Progenitor cell of endocrine pancreas (in vitro differentiated cells): ENCODE results near the gene C11orf58. TPM values are rescaled to one million over a fixed set of nuclear protein-coding genes. Genes with fewer than 3 reads are reported as not detected.
A peak's percentile ranks its signal among the peaks of the same experiment; 100 is the strongest.

Experiments
- DNase-seq: peaks from one replicate; pipeline ENCODE4 v3.0.0; 2021; ENCODE audit warnings: low spot score; ENCODE audit not compliant: unreplicated experiment
- H3K27ac Mint-ChIP-seq: 2 replicates; pipeline ENCODE4 v1.8.0; 2021; ENCODE audit warnings: mild to moderate bottlenecking, moderate library complexity, mixed read lengths
- H3K27me3 Mint-ChIP-seq: 2 replicates; pipeline ENCODE4 v1.8.0; 2021; ENCODE audit warnings: mixed read lengths
- H3K36me3 Mint-ChIP-seq: 2 replicates; pipeline ENCODE4 v1.8.0; 2022; ENCODE audit warnings: mixed read lengths; ENCODE audit not compliant: insufficient read depth
- H3K4me1 Mint-ChIP-seq: 2 replicates; pipeline ENCODE4 v1.8.0; 2021; ENCODE audit warnings: low read depth, mixed read lengths
- H3K4me3 Mint-ChIP-seq: 2 replicates; pipeline ENCODE4 v1.8.0; 2021; ENCODE audit warnings: low read depth, mild to moderate bottlenecking, moderate library complexity, mixed read lengths
- H3K9me3 Mint-ChIP-seq: 2 replicates; pipeline ENCODE4 v1.8.0; 2021; ENCODE audit warnings: low read depth, mixed read lengths
- total RNA-seq: library from RNA; stranded (reverse); gene quantifications from 2 replicates; pipeline ENCODE4 v1.2.1, GENCODE V29; 2021
- TF ChIP-seq, protein P1 (sequence below): fragments of 200-600 bp; sonication (generic); IDR thresholded peaks from one replicate; pipeline ENCODE4 v1.5.0; 2021; ENCODE audit warnings: antibody characterized with exemption, mild to moderate bottlenecking; ENCODE audit not compliant: unreplicated experiment

C11orf58 gene
- total RNA-seq, 1 donor from 2014 or later, result 162 TPM

DNA sequence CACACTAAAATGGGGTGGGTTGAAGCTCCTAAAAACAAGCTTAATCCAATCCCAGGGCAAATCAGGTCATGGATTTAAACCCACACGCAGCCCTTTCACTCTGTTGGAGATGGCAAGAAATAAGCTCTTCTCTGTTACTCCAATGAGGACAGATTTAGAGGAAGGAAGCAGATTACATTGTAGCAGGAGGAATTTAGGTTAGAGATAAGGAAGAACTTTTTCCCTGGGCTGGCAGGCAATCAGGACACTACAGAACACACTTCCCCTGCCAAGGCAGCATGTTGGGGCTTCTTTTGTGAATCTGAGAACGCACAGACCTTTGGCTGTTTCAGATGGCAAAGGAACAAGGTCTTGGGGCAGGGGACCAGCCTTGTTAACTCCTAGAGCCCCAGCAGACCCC is 46.2 kb downstream of the C11orf58 start:
- Mint-ChIP-seq H3K27ac (no peak overlapping the region), H3K27me3 (no peaks in the 10 kb centered on the region), H3K4me1 (peaks cover 25% of the 10 kb centered on the region), H3K36me3 (peaks cover 14% of the 10 kb centered on the region), H3K9me3 (no peaks in the 10 kb centered on the region), H3K4me3 (no peak overlapping the region)
- DNase-seq, result no peak
- TF ChIP-seq, protein P1, sequence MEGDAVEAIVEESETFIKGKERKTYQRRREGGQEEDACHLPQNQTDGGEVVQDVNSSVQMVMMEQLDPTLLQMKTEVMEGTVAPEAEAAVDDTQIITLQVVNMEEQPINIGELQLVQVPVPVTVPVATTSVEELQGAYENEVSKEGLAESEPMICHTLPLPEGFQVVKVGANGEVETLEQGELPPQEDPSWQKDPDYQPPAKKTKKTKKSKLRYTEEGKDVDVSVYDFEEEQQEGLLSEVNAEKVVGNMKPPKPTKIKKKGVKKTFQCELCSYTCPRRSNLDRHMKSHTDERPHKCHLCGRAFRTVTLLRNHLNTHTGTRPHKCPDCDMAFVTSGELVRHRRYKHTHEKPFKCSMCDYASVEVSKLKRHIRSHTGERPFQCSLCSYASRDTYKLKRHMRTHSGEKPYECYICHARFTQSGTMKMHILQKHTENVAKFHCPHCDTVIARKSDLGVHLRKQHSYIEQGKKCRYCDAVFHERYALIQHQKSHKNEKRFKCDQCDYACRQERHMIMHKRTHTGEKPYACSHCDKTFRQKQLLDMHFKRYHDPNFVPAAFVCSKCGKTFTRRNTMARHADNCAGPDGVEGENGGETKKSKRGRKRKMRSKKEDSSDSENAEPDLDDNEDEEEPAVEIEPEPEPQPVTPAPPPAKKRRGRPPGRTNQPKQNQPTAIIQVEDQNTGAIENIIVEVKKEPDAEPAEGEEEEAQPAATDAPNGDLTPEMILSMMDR, result no peak

DNA sequence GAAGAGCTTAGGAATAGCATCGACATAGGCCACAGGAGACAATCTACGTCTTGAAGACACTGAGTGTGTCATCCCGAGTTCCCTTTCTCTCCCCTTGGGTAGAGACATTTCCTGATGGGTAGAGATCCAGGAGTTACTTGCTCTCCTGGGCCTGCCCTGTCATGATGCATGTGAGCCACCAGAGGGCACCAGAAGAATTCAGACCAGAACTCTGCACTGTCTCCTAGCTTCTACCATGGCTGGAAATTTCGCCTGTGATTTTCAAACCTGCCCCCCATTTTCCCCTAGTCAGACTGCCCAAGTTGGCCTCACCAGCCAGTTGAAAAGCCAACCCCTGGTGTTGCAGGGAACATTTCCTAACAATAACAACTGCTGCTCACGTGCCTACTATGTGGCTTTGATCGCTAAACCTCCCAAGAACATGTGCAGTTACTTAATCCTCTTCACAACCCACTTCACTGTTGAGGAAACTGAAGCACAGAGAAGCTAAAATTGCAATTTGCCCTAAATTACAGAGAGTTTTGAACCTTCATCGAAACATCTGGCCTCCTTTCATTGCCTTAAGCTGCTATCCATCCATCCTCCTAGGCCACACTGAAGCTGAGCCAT is 47.2 kb downstream of the C11orf58 start:
- Mint-ChIP-seq H3K9me3 (no peaks in the 10 kb centered on the region), H3K36me3 (peaks cover 18% of the 10 kb centered on the region), H3K27me3 (no peaks in the 10 kb centered on the region), H3K27ac (no peak overlapping the region), H3K4me3 (no peak overlapping the region), H3K4me1 (peaks cover 25% of the 10 kb centered on the region)
- TF ChIP-seq, protein P1, result peak; percentile 78
- peak; percentile 56 for DNase-seq

DNA sequence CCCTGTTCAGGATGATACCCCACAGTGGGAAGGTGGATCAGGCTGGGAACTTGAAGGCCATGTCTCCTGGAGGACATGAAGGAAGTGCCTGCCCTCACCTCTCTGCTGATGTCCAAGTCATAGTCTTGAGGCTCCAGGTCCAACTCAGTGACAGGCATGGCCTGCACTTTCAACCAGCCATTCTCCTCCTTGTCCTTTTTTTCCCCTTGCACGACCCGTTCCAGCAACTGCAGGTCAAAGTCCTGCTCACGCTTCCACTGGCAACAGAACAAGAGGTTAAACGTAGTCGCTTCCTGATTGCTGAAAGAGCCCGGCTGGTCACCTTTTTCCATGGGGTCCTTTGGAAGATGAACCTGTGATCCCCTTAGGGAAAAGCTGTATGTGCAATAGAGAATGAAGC is 47.7 kb downstream of the C11orf58 start:
- Mint-ChIP-seq H3K27me3 (no peaks in the 10 kb centered on the region), H3K4me3 (no peak overlapping the region), H3K4me1 (peaks cover 25% of the 10 kb centered on the region), H3K36me3 (peaks cover 16% of the 10 kb centered on the region), H3K9me3 (no peaks in the 10 kb centered on the region), H3K27ac (no peak overlapping the region)
- TF ChIP-seq, protein P1, result no peak
- no peak for DNase-seq

DNA sequence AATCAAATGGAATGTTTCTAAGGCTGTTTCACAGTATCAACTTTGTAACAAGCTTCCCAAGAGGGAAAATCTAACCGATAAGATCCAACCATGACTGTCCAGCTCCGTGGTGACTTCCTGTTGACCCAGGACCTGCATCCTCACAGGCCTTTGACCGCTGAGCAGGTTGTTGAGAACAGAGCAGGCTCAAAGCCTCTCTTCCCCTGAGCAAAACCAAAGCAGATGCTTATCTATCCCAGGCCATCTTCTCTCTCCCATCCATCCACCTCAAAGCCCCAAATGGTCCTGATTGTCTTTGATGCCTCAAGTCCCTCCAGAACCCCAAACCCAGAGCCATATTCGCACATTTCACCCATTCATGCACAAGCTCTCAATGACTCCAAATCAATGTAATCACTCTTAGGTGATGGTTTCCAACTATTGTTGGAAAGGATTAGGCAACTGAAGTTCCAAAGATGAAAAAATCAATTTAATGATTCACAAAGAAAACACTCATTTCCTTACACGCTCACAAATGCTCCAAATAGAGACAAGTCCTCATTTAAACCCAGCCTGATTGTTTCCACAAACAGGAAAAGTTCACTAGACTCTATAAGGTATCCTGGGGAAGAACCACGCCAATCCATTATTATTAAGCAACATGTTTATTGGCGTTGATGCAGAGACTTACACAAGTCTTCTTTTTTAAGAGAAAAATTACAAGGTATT is 48.7 kb downstream of the C11orf58 start:
- Mint-ChIP-seq H3K9me3 (no peaks in the 10 kb centered on the region), H3K4me3 (no peak overlapping the region), H3K36me3 (peaks cover 15% of the 10 kb centered on the region), H3K4me1 (peaks cover 25% of the 10 kb centered on the region), H3K27me3 (no peaks in the 10 kb centered on the region), H3K27ac (peak overlapping the region; percentile 47)
- TF ChIP-seq, protein P1, result no peak
- DNase-seq, result no peak

DNA sequence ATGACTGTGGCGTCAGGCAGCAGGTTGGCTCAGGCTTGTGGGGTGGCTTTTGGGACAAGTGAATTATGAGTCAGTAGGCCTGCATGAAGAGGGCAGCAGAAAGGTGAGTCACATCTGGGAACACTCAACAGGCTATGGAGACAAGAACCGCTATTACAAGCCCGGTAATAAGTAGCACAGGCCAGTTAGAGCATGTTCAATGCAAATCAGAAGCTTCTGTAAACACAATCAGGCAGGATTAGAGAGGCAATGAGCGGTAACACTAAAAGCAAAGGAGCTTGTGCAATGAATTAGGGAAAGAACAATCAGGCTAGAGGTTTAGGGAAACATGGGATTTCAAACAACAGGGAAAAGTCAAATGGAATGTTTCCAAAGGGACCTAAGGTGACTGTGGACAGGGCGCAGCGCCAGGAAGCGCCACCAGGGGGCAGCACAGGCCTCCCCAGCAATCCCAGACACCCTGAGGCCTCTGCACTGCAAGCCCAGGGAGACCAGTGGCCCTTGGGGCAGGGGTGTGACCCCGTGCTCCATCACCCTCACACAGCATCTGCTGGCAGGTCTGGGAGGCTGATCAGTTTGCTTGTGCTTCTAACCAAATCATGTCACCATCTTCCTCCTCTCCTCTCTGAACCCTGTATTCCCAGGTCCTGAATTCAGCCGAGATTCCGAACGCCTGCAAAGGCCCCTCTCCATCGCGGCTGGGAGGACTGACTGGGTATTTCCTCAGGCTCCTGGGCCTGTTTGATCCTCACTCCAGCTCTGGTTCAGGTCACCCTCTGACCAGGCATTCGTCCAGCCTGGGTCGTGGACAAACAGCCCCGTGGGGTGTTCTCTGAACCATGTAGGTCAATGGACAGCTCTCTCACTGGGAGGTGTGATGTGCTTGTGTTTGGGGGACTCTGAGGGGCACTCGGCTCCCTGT is 50.0 kb downstream of the C11orf58 start:
- TF ChIP-seq, protein P1, result peak; percentile 96
- peak; percentile 65 for DNase-seq
- H3K36me3 Mint-ChIP-seq, result peaks cover 16% of the 10 kb centered on the region
- peaks cover 25% of the 10 kb centered on the region for H3K4me1 Mint-ChIP-seq
- peak overlapping the region; percentile 19 for H3K27ac Mint-ChIP-seq
- H3K9me3 Mint-ChIP-seq, result no peaks in the 10 kb centered on the region
- H3K4me3 Mint-ChIP-seq, result no peak overlapping the region
- no peaks in the 10 kb centered on the region for H3K27me3 Mint-ChIP-seq
